Measurements from ENCODE around the gene ZDHHC4. TPM values are rescaled to one million over a fixed set of nuclear protein-coding genes. Genes with fewer than 3 reads are reported as not detected.

The ZDHHC4 gene
- total RNA-seq, 2 experiments from 2014 or later: 27.8 to 32.0 TPM

DNA sequence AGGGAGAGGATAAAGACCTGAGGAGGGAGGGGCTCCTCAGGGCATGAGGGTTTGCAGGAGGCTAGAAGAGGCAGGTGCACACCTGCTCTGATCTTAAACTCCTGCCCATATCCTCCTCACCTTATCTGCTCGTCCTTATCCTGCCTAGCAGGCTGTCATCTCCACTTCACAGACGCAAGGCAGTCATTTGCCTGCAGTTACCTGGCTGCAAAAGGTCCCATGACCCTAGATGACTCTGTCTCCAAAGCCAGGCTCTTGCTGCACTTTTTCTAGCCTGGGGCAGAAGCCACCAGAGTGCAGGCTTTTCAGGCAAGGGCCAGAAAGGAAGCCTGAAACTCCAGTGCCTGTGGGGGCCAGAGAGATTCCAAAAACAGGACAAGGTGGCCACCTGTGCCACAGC lies 36.5 kb downstream of the ZDHHC4 start:
- intact Hi-C loops (cut with micrococcal nuclease): no loop called here
- H3K27me3 Mint-ChIP-seq: peaks cover 2% of the 10 kb centered on the region
- peaks cover 3% of the 10 kb centered on the region for H3K4me1 Mint-ChIP-seq (ENCODE audit: low read depth)
- ChIA-PET POLR2A (no interaction called here), CTCF (no interaction called here)
- ATAC-seq (no peak), DNase-seq (no peak)
- H3K4me3 Mint-ChIP-seq: no peak overlapping the region
- TF ChIP-seq, protein P1, sequence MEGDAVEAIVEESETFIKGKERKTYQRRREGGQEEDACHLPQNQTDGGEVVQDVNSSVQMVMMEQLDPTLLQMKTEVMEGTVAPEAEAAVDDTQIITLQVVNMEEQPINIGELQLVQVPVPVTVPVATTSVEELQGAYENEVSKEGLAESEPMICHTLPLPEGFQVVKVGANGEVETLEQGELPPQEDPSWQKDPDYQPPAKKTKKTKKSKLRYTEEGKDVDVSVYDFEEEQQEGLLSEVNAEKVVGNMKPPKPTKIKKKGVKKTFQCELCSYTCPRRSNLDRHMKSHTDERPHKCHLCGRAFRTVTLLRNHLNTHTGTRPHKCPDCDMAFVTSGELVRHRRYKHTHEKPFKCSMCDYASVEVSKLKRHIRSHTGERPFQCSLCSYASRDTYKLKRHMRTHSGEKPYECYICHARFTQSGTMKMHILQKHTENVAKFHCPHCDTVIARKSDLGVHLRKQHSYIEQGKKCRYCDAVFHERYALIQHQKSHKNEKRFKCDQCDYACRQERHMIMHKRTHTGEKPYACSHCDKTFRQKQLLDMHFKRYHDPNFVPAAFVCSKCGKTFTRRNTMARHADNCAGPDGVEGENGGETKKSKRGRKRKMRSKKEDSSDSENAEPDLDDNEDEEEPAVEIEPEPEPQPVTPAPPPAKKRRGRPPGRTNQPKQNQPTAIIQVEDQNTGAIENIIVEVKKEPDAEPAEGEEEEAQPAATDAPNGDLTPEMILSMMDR (IDR thresholded peaks at IDR 0.05): no peak
- H3K36me3 Mint-ChIP-seq (ENCODE audit: low read depth): no peaks in the 10 kb centered on the region
- H3K27ac Mint-ChIP-seq: no peak overlapping the region
- H3K9me3 Mint-ChIP-seq: no peaks in the 10 kb centered on the region

DNA sequence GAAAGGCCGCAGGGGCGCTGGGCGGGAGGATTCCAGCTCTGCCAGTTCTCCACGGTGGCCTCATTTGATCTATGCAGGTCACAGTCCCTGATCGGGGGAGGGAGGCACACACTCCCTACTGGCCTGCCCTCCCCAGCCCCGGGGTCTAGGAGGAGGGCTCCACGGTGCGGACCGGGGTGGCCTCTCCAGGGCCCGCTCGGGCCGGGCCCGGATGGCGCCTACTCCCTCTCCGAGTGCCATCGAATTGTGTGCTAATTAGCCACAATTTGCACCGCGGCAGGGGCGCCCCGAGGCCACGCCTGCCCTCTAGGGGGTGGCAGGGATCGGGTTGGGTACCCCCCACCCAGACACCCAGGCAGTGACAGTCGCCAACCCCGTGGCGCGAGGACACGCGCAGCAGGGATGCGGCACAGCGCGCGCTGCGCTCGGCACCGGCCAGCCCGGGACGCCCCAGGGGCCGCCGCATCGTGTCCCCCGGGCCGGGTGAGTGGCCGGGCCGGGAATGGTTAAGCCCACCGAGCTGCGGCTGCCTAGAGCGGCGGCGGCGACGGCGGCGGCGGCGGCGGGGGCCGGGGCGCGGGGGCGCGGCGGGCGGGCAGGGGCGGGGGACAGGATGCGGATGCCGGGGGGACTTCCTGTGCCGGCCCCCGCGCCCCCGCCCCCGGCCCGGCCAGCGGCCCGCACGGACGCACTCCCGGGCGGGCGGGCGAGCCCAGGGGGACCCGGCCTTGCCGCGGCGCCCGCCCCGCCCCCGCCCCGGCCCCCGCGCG lies 37.9 kb downstream of the ZDHHC4 start, which contains the start of gene ZNF853:
ZNF853 (plus strand) TSS at position 658 of the 770 bp plus-strand sequence. CDS start 565 bp downstream, outside the sequence.
- H3K27ac Mint-ChIP-seq: peak within 1 kb of the TSS; percentile 24
- no peak for DNase-seq
- CTCF ChIA-PET: no interaction called here

DNA sequence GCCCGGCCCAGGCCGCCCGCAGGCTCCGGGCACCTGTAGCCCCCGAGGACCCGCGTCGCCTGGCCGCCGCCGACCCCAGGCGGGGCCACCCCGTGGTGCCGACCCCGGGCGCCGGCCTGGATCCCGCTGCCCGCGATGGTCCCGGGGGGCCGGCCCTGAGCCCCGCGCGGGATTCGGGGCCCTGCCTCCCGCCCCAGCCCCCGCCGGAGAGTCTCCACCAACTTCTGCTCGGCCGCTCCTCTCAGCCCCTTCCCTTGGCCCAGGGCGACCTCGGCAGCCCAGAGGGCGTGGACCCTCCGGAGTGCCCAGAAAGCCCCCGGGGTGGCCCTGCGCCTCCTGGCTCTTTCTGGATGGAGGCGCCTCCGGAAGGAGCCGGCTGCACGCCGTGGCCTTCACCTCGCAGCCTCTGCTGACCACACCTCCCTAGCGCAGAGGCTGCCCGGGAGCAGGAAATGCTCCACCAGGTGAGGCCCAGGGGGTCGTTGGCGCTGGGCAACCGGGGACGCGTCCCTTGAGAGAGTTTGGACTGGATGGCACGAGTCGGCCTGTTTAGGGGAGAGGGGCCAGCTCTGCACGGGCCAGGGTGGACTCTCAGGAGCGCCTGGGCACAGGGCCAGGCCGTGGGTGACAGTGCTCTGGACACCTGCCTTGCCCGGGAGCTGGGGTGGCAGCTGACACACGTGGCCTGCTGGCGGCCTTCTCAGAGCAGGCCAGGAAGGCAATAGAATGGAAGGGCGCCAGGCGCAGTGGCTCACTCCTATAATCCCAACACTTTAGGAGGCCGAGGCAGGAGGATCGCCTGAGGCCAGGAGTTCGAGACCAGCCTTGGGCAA lies 38.7 kb downstream of the ZDHHC4 start:
- Mint-ChIP-seq H3K4me3 (peak overlapping the region; percentile 52), H3K9me3 (no peaks in the 10 kb centered on the region), H3K27me3 (peaks cover 2% of the 10 kb centered on the region), H3K27ac (no peak overlapping the region), H3K4me1 (ENCODE audit: low read depth) (peaks cover 18% of the 10 kb centered on the region), H3K36me3 (ENCODE audit: low read depth) (no peaks in the 10 kb centered on the region)
- no peak for DNase-seq
- ChIA-PET CTCF (interaction anchor here (1.0 kb wide), 1 partner anchor 99 kb away, joined by 4 read pairs; no protein-coding TSS in a partner anchor), POLR2A (no interaction called here)
- peak; percentile 43 for ATAC-seq
- TF ChIP-seq, protein P1 (IDR thresholded peaks at IDR 0.05): no peak
- intact Hi-C loops (cut with micrococcal nuclease): no loop called here

More for the DNA sequence above, 37.9 kb downstream of the ZDHHC4 start, which contains the start of gene ZNF853:
- TF ChIP-seq, protein P1 (IDR thresholded peaks at IDR 0.05): no peak
- intact Hi-C loops (cut with micrococcal nuclease): no loop called here
- H3K27me3 Mint-ChIP-seq: peaks cover 2% of the 10 kb centered on the region
- H3K36me3 Mint-ChIP-seq (ENCODE audit: low read depth): no peaks in the 10 kb centered on the region
- no peaks in the 10 kb centered on the region for H3K9me3 Mint-ChIP-seq
- POLR2A ChIA-PET: no interaction called here
- peak; percentile 52 for ATAC-seq
- peaks cover 11% of the 10 kb centered on the region for H3K4me1 Mint-ChIP-seq (ENCODE audit: low read depth)
- peak within 1 kb of the TSS; percentile 73 for H3K4me3 Mint-ChIP-seq

DNA sequence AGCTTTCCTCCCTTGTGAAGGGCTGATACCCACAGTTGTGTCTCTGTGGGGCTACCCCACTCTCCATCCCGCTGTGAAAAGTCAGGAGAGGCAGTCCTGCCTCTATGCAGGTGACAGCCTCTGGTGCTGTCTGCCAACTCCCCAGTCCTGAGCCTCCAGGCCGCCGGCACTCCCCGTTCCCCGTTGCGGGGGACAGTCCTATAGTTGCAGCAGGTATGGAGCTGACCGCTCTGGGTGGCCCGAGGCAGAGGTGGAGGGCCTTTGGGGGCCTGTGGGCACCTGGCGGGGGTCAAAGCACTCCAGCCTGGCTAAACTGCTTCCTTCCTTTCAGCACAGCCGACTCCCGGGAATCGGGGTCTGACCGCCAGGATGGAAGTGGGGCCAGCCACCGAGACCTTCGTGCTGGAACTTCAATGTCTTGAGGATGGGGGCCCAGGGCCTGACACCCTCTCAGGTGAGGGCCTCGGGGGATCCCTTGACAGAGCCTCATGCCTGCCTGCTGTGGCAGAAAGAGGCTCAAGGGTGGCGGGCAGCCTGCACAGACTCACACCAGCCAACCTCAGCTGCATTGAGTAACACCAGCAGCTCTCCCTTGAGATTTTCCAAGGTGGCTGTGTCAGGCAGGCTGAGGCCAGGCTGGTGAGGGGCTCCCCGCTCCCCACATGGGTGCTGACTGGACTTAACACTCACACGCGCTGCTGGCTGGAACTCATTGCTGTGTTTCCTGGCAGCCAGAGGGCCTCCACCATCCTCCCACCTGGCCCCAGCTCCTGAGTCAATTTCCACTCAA lies 39.8 kb downstream of the ZDHHC4 start:
- intact Hi-C loops (cut with micrococcal nuclease): no loop called here
- Mint-ChIP-seq H3K9me3 (no peaks in the 10 kb centered on the region), H3K4me3 (peak overlapping the region; percentile 40), H3K36me3 (ENCODE audit: low read depth) (peaks cover 8% of the 10 kb centered on the region), H3K27me3 (peaks cover 2% of the 10 kb centered on the region), H3K4me1 (ENCODE audit: low read depth) (peaks cover 27% of the 10 kb centered on the region), H3K27ac (no peak overlapping the region)
- TF ChIP-seq, protein P1 (IDR thresholded peaks at IDR 0.05): no peak
- ChIA-PET CTCF (interaction anchor here (1.0 kb wide), 1 partner anchor 100 kb away, joined by 4 read pairs; no protein-coding TSS in a partner anchor), POLR2A (interaction anchor here (1.4 kb wide), 1 partner anchor 19 kb away, joined by 3 read pairs; no protein-coding TSS in a partner anchor)
- ATAC-seq (no peak), DNase-seq (no peak)
